Measurements from ENCODE around the gene LRRC59.
"Not testable (repeated sequence)": the region's sequence is repeated elsewhere in the genome, so short reads cannot be mapped to it uniquely, and the experiment has no call there.

LRRC59 gene

DNA sequence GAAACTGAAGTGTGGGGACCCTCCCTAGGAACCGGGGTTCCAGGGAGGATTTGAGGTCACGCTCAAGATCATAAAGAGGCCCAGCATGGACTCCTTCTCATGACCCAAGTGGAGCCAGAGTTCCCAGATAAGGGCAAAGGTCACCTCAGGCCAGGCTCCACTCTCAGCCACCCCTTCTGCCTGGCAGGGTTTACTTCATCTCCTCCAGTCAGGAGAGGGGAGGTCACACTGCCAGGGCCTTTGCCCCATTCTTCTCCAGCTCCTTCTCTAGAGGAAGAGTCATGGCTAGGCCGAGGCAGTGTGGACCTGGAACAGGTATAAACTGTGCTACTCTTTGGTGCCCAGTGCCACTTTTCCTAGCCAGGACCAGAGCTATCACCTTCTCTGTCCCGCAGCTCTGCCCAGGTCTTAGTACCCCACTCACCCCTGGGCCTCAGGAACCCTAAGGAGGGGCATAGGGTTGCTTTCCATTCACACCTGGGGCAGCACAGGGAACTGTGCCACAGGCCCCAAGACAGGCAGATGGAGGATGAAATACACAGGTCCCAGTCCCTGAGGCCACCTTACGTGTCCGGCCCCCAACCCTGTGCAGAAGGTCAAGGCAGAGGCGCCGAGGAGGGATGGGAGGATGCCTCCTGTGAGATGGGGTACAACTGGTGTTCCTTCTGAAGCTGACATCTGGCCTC lies 27.8 kb upstream of the LRRC59 start:
- no peak for DNase-seq (ENCODE audit: low read depth)

DNA sequence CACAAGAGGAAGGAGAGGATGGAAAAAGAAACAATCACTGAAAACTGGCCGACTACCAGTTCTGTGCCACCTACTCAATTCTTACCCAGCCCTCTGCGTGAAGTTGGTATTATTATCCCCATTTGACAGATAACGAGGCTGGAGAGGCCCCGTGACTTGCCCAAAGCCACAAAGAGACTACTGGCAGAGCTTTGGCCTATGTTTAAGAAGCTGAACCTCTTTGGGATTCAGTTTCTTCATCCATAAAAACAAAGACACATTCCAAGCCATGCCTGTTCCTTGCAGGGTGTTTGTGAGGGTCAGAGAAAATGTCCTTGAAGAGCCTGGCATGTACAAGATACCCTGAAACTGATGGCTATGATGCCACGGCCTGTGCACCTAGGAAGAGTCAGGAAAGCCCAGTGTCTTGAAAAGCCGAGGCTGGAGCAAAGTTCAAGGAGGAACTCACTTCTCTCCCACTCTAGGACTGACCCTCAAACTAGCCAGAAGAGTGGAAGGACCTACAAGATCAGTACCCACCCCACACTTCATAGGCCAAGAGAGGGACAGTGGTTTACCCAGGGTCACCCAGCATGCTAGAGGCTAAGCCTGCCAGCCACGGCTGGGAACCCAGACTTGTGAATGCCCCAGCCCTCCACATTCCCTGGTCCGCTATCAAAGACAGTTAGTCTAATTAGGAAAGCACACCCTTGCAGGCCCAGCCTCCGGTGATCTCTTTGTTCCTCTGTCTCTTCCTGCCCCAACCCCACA lies 27.1 kb upstream of the LRRC59 start:
- DNase-seq (ENCODE audit: low read depth): no peak

DNA sequence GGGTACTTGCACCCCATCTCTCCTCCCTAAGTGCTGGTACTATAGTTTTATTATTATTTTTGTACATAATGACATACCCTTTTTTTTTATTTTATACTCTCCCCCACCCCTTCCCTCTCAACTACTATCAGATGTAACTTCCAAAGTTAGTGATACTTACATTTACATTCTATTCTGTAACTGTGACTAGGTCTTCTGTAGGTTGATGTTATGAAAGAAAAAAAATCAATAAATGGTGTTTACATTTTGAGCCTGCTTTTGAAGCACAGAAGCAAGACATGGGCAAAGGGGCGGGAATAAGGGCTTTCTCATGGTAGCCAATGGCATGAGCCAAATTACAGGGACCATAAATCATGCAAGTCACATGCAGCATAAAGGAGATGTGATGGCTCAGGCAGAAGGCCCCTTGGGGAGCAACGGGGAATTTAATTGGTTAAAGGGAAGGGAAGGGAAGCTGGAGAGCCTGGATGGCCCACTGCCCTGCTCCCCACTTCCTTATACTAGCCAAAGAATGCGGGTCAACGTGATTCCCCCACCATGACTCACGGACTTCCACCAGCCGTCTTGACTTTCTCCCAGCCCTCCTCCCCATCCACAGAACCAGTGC lies 26.3 kb upstream of the LRRC59 start:
- no peak for DNase-seq (ENCODE audit: low read depth)

DNA sequence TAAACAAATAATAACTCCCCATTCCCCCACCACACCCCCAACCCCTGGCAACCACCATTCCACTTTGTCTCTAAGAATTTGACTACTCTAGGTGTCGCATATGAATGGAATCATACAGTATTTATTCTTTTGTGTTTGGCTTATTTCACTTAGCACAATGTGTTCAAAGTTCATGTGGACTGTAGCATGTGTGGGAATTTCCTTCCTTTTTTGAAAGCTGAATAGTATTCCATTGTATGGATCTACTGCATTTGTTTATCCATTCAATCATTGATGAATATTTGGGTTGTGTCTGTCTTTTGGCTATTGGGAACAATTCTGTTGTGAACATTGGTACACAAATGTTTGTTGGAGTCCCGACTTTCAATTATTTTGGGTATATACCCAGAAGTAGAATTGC lies 25.4 kb upstream of the LRRC59 start:
- no peak for DNase-seq (ENCODE audit: low read depth)

DNA sequence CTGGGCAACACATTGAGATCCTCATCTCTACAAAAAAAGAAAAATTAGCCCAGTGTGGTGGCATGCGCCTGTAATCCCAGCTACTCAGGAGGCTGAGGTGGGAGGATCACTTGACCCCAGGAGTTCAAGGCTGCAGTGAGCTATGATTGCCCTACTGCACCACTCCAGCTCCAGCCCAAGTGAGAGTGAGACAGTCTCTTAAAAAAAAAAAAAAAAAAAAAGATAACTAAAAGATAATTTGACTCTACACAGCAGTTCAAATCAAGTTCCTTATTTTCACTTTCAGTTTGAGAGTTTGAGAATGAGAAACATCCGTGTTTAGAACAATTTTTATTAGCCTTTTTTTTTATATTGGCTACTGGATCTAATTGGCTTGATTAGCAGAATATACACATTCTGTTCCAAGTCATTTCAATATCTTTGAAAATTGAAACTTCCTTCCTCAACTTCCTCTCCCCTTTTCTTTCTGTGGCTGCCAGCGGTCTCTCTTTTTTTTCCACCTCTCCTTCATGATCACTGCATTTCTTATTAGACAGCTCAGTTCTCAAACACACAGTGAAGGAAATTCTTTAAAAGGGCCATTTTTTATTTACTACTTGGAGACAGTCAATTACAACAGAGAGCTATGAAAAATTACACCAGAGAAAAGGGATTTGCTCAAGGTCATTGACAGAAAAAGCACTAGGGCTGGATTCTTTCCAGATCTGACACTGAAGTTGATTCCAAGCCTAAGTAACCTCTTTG lies 24.2 kb upstream of the LRRC59 start:
- DNase-seq (ENCODE audit: low read depth): no peak

DNA sequence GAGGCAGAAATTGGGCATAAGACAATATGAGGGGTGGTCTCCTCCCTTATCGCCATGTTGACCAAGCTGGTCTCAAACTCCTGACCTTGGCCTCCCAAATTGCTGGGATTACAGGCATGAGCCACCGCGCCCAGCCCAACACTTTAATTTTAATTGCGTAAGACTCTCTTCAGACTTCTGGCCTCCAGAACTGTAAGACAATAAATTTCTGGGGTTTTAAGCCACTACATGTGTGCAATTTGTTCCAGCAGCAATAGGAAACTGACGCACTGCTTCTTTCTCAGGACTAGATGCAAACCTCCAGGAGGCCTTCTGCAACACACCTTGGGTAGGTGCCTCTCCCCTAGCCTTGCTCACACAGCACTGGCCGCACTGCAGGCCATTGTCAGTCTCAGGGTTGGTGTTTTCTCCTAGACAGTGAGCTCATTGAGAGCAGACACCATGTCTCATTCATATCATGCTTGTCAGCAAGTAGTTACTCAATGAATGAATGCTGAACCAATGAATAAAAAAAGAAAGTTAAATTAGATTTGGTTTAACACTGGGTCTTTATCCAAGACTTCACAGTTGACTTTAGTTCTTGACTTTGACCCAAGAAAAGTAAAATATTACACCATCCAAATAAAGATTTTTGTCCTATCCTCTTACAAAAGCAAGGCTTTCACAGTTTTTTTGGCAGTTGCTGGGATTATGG lies 23.2 kb upstream of the LRRC59 start:
- DNase-seq (ENCODE audit: low read depth): no peak

DNA sequence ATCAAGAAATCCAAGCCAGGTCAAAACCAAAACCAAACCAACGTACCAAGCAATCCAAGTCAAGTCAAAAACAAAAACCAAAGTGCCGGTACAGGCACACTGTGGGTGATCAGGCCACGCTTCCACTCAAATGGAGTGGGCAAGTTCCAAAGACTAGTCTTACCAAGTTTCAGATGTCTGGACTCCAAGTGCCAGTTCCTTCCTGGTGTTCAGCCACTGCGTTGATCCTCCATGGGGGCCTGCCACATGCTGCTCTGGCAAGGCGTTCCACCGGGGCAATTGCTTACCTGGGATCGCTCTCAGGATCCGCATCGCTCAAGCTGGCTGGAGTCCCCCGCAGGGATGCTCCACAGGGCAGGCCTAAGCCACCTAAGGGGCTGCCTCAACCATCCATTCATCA lies 22.3 kb upstream of the LRRC59 start:
- not testable (repeated sequence) for DNase-seq (ENCODE audit: low read depth)

DNA sequence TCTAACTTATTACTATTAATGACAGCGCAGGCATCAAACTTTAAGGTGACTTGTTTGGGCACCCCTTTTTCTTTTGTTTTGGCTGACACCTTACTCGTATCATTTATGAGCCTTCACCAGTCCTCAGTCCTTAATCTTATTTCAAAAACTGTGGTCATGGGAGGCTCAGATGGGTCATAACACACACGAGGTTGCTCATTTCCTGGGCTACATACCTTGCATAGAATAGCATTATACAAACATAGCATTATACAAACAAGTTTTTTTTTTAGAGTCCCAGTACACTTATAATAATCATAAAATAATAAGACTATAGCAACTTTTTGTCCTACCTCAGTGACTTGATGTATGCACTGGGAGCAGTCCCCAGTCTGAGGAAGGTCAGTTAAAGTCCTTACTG lies 17.5 kb upstream of the LRRC59 start:
- no peak for DNase-seq (ENCODE audit: low read depth)

DNA sequence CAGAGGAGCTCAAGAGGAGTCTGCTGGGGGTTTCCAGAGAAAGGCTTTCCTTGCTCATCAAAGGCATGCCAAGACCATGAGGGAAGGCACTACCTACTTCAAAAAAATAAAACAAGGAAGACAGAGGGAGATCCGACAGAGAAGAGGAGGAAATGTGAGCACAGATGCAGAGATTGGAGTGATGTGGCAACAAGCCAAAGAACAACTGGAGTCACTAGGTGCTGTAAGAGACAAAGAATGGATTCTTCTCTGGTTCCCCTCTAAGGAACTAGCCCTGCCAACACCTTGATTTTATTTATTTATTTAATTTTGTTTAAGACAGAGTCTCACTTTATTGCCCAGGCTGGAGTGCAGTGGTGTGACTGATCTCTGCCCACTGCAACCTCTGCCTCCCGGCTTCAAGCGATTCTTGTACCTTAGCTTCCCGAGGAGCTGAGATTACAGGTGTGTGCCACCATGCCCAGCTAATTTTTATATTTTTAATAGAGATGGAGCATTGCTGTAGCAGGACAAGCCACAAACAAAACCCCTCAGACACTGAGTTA lies 14.9 kb upstream of the LRRC59 start:
- DNase-seq (ENCODE audit: low read depth): no peak

DNA sequence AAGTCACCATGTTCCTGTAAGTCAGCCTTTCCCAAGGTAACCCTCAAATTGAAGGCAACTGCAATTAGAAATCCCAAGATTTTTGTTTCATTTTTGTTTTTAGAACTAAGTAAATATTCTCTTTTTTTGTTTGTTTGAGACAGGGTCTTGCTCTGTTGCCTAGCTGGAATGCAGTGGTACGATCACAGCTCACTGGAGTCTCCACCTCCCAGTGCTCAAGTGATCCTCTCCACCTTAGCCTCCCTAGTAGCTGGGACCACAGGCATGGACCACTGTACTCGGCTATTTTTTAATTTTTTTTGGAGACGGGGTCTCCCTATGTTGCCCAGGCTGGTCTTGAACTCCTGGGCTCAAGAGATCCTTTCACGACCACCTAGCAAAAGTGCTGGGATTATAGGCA lies 10.6 kb upstream of the LRRC59 start:
- no peak for DNase-seq (ENCODE audit: low read depth)

DNA sequence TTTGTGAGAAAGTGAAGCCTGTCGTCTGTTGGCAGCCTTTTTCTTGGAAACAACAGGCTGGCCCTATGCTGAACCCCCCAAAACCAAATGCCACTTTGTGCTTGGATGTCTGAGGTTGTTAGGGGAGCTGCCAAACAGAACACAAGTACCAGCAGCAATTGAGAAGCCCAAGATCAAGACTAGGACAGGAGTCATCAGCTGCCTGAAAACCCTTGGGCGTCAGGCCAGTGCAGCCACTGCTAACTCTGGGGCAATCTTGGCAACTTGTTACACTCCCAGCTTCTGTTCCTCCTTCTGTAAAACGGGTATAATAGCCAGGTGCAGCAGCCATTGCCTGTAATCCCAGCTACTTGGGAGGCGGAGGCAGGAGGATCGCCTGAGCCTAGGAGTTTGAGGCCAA lies 9.3 kb upstream of the LRRC59 start:
- no peak for DNase-seq (ENCODE audit: low read depth)

DNA sequence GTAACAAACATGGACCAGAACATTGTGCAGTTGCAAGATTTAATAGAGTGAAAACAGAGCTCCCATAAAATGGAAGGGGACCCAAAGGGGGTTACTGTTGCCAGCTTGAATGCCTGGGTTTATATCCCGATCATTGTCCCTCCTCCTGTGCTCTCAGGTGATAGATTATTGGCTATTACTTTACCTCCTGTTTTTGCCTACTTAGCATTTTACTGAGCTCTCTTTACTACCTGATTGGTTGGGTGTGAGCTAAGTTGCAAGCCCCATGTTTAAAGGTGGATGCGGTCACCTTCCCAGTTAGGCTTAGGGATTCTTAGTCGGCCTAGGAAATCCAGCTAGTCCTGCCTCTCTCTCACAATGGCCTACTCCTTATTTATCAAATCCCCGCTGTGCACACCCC lies 8.0 kb upstream of the LRRC59 start:
- not testable (repeated sequence) for DNase-seq (ENCODE audit: low read depth)

DNA sequence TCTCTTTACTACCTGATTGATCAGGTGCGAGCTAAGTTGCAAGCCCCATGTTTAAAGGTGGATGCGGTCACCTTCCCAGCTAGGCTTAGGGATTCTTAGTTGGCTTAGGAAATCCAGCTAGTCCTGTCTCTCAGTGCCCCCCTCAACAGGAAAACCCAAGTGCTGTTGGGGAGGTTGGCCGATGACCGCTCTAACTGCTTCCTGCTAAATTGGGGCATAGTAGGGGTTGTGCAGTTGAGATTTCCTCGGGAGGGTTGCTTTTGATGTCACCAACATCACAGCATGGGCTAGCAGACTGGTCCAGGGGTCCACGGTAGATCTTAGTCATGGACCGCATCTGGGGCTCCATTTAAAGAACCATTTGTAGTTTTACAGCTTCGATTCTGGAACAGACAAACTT lies 2.3 kb upstream of the LRRC59 start:
- DNase-seq (ENCODE audit: low read depth): not testable (repeated sequence)

DNA sequence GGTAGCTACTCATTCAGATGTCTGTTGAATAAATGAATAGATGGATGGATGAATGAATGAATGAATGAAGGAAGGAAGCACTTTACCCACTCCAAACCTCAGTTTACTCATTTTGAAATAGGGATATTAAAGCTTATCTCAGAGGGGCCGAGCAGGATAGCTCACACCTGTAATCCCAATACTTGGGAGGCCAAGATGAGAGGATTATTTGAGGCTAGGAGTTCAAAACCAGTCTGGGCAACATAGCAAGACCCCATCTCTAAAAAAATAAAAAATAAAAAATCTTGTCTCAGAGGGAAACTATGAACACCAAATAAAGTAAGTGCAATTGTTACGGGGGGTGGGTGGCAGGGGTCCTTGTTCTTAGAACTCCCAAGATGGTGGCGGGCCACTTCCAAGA lies 1.3 kb upstream of the LRRC59 start:
- not testable (repeated sequence) for DNase-seq (ENCODE audit: low read depth)

DNA sequence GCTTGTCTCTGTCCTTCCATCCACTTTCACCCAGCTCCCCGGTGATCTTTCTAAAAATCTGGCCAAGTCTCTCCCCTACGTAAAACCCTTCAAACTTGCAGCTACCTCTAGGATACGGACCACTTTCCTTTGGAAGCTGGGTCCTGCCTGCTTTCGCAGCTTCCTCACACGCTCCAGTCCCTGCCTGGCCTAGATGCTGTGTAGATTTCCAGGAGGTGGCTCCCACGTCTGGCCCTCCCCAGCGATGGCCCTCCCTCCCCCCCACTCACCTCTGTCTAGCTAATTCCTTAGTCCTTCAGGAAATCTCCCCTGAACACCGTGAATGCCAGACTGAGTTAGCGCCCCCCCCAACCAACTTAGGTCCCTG lies 579 bp upstream of the LRRC59 start:
- DNase-seq (ENCODE audit: low read depth): no peak

DNA sequence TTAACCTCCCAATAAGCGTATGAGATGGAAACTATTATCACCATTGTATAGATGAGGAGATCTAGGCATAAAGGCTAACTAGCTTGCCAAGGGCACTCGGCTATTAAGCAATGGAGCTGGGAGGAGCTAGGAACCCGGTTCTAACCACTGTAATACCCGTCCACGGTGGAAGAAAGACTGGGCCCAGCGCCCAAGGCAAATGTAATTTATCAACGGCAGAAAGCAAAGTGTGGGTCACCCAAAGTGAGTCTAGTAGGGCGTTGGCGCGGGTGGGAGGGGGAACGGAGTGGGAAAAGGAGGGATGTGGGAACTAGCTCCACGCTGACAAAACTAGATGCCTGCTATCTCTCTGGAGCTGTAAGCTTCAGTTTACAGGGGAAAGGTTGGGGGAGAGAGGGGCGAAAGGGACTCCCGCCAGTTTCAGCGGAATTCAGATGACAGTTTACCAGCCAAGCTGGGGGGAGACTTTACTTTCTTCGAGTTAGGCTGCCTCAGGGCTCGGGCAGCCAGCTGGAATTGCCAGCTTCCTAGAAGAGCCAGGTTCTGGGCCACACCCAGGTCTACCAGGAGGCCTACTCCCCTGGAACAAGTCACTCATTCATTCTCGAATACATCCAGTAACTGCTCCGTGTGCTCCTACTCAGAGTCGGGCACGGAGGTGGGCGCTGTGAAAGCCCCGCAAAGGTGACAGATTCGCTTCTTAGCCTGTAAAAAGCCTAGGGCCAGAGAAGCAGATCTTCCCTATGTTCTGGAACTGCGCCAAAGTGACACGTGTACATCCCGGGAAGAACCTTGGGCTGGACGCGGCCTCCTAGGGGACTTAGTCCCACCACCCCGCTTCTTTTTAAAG lies 837 bp downstream of the LRRC59 start:
- no peak for DNase-seq (ENCODE audit: low read depth)

DNA sequence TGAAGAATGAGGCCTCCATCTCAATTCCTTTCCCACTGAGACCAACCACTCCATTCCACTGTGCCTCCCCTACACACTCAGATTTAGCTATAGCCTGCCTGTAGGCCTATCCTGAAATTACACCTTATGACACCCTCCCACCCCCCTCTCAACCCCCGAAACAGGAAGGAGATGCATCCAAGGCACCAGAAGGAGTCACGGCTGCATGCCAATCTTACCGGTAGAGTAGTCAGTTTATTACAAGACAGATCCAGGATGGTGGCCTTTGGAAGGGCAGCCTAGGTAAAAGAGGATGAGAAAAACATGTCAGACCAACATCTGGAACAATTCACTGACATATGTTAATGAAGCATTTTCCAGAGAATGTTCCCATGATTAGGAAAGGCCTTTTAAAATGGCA lies 2.6 kb downstream of the LRRC59 start:
- DNase-seq (ENCODE audit: low read depth): no peak

DNA sequence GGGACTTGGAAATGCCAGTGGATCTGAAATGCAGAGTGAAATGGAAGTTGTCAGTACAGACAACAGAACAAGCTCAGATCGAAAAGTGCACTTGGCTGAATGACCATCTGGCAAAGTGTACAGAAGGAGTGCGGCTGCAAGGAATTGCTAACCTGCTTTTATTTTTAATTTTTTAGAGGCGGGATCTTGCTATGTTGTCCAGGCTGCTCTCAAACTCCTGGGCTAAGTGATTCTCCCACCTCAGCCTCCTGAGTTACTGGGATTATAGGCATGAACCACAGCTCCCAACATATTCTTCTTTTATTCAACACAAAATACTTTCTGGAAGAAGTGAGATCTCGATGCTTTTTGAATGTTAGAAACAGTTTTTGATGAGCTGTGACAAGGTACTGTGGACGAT lies 3.6 kb downstream of the LRRC59 start:
- DNase-seq (ENCODE audit: low read depth): no peak

DNA sequence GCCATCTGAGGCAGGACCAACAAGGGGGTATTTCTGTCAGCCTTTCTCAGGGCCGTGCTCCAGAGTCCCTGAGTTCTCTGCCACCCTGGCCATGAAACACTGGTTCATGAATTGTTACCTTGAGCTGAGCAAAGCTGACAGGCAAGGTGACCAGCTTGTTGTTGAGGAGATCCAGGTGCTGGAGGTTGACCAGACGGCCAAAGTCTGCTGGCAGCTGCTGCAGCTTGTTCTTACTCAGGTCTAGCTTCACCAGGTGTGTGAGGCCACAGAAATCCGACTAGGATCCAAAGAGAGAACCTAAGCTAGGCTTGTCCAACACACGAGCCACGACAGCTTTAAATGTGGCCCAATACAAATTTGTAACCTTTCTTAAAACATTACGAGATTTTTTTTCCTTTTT lies 4.7 kb downstream of the LRRC59 start:
- no peak for DNase-seq (ENCODE audit: low read depth)

DNA sequence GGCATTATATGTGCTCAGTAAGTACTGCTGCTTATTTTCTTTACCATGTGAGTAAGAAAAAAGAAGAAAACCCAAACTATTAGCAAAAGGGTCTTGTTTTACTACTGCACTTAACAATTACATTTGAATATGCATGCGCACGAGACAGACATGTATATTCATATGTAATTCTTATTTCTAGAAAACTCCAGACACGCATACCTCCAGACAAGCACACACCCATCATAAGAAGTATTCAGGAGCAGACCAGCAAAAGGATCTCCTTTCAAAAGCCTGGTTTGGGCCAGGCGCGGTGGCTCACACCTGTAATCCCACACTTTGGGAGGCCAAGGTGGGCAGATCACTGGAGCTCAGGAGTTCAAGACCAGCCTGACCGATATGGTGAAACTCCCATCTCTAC lies 7.8 kb downstream of the LRRC59 start:
- DNase-seq (ENCODE audit: low read depth): no peak

DNA sequence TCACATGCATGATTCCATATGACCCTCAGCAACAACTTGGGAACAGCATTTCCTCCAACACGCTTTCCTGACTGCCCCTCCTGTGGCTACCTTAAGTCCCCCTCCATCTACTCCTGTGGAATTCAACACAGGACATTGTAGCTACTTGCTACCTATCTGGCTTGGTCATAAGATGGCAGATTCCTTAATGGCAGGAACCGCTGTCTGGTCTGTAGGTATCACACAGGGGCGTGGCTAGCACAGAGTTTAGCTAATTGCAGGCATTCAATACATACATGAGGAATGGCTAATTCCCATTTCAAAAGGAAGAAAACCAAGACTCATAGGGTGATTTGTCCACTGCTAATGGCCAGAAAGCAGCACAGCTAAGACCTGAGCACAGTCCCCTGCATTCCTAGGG lies 8.6 kb downstream of the LRRC59 start:
- no peak for DNase-seq (ENCODE audit: low read depth)

Data from activated T-cell treated with anti-CD3 and anti-CD28 coated beads for 48 hours (primary cell).